HuH-7 (cell line): Measurements from ENCODE around the gene BPIFA1.
A peak's percentile ranks its signal among the peaks of the same experiment; 100 is the strongest.

Experiments
- DNase-seq: peaks from one replicate; pipeline ENCODE4 v3.0.0; 2011; ENCODE audit warnings: low spot score

The BPIFA1 gene

DNA sequence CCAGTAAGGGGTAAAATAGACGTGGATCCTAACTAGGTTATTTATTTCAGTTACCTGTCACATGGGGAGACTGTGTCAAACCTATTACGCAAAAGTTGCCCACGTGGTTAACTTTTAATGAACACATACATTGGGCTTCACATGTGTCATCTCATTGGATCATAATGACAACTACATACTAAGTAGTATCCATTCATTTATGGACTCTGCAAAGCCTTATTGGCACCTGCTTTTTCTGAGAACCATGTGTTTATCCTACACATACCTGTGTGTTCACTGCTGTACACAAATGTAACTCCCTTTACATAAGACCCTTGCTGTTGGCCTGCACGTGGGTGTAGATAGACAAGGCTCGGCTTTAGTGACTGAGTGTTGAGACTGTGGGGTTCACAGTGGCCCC, 5.1 kb downstream of the BPIFA1 start:
- DNase-seq: no peak

DNA sequence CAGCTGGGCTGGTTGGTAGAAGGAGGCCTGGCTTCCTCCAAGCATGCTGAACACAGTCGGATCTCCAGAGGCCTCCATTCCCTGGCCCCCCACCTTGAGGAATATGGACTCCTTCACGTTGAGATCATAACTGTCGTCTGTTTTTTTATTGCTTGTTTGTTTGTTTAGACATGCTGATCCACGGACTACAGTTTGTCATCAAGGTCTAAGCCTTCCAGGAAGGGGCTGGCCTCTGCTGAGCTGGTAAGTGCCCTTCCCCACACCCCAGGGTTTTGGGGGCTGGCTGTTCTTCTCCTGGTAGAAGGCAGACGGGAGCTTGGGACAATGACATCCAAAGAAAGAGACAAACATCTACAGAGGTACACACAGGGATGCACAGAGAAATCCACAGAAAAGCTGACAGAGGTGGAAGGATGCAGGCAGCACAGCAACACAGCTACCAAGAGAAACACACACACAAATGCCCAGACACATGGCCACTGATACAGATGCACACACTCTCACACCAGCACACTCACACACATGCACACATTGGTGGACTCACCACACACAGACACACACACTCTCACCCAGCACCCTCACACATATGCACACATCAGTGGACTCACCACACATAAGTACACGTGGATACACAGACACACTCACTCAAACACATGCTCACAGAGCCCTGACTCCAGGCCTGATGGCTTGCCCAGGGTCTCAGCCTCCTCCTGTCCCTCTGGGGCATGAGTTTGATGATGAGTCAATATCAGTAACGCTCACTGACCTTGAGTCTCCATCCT, 6.7 kb downstream of the BPIFA1 start:
- DNase-seq: no peak

GRCh38 chr20:33246077-33246476, 10.3 kb downstream of the BPIFA1 start:
- DNase-seq: no peak

DNA sequence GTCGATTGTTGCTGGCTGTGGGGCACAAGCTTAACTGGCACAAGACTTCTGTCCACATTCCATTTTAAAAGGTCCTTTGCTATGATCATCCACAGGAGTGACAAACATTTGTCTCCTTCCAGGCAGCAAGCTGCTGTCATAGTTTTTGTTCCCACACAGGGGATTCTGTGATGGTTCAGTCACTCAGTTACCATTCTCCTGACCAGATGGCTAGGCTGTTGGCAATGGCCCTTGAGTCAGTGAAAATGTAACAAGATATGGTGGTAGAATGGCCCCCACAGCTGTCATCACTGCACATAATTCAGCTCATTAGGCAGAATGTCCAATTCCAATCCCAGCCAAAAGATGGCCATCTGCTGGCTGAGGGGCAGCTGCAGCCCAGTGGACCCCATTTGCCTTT, 13.7 kb downstream of the BPIFA1 start:
- no peak for DNase-seq

- no peak for DNase-seq
Observed at GRCh38 chr20:33250666-33251065, 14.9 kb downstream of the BPIFA1 start.

DNA sequence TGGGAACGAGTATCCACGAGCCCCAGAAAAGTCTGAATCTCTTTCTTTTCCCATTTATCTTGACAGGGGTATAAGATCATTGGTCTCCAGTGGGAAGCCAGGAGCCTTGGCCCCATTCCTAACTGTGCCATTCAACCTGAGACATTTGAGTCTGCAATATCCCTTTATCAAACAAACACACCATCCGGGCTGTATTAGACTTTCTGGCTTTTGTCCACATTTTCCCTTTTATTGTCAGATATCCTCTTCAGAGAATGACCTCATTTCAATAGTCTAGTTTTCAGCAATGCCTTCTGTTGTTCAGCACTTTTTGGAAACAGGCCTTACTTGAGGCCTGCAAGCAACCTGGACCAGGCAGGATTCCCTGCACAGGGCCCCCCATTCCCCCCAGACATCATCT, 15.7 kb downstream of the BPIFA1 start:
- no peak for DNase-seq

GRCh38 chr20:33252460-33252859, 16.7 kb downstream of the BPIFA1 start:
- no peak for DNase-seq

DNA sequence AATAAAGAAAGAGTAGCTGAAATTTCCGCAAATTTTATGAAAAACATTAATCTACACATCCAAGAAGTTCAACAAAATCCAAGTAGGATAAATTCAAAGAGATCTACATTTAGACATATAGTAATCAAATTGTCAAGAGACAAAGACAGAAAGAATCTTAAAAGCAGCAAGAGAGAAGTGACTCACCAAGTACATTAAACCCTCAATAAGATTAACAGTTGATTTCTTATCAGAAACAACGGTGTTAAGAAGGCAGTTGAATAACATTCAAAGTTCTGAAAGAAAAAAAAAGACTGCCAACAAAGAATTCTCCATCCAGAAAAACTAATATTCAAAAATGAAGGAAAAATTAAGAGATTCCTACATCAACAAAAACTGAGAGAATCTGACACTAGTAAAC, 19.2 kb downstream of the BPIFA1 start:
- DNase-seq: no peak

- DNase-seq: no peak
Observed at GRCh38 chr20:33257237-33257636, 21.4 kb downstream of the BPIFA1 start.

- DNase-seq: no peak
Observed at GRCh38 chr20:33259371-33259770, 23.6 kb downstream of the BPIFA1 start.

- DNase-seq: no peak
Observed at GRCh38 chr20:33261465-33261864, 25.7 kb downstream of the BPIFA1 start.

- peak; percentile 74 for DNase-seq
Observed at GRCh38 chr20:33262658-33263065, 26.9 kb downstream of the BPIFA1 start.

DNA sequence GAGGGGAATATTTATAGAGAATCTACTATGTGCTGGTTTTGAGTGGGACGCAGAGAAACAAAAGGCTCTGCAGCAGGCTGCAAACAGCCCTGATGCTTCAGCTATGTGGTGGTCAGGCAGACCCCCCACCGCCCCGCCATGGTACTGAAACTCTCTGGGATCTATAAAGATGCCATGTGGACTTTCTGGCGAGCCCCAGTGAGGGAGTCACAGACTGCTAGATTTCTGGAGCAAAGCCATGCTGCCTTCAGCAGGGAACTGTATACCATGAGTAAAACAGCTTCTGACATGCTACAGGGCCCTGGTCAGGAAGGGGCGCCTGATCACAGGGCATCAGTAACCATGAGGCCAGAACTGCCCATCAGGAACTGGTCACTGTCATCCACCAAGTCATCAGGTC, 28.0 kb downstream of the BPIFA1 start:
- no peak for DNase-seq

- DNase-seq: no peak
Observed at GRCh38 chr20:33267701-33268100, 31.9 kb downstream of the BPIFA1 start.

DNA sequence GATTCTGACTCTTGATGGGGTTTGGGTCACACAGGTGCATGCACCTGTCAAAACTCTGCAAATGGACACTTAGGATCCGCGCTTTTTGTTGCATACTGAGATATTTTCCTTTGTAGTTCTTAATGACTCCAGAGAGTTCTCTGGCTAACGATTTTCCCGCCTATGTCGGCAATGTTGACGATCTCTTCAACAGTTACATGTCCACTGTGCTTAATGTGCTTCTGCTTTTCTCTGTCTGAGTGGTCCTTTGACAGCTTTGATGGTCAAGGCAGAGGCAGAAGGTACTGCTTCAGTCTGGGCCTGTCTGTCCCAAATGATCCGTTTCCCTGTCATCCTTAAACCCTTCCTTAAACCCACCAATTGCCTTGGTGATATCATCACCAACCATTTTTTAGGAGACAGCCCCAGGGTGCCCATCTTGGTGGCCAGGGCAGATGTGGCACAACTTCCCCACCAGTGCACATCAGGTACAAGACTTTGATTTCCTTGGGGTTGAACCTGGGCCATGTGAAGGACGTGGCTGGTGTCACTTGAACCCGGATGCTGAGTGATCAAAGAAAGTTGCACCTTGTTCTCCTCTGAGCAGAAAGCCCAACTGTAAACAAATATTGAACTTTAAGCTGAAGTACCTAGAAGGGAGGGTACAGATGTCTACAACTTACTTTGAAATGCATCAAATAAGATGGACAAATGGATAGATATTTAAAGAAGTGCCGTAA, 36.5 kb downstream of the BPIFA1 start:
- DNase-seq: no peak

DNA sequence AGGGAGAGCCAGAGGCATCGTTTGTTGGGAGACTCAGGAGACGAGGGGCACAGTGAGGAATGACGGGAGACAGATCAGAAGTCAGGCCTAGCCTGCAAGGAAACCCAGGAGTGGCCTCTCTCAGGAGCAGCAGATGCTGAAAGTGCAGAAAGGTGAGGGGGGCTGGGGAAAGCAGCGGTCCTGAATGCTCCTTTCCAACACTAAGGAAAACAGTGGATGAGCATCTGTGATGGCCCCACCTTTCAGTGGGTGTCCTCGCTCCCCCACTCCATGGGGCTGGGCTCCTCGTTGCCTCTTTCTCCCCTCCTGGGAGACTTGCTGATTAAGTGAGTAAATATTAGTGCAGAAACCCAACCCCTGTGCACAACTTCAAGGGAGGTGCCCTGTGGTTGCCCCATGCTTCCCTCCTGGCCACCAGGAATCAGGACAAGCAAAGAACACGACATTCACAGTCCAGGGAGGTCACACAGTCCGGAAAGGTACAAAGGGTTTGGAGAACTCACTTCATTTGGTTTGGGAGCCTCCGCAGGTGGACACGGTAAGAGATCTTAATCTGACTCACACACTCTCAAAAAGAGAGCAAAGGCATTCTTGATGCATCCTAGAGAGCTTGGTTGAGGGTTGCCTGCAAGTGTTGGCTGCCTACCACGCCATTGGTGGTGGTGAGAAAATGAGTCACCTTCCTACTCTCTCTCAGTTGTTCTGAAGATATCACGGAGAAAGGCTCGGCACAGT, 37.5 kb downstream of the BPIFA1 start:
- no peak for DNase-seq

GRCh38 chr20:33275215-33275614, 39.4 kb downstream of the BPIFA1 start:
- no peak for DNase-seq

GRCh38 chr20:33275871-33276270, 40.1 kb downstream of the BPIFA1 start:
- DNase-seq: no peak

GRCh38 chr20:33276303-33277113, 40.7 kb downstream of the BPIFA1 start:
- DNase-seq: no peak

DNA sequence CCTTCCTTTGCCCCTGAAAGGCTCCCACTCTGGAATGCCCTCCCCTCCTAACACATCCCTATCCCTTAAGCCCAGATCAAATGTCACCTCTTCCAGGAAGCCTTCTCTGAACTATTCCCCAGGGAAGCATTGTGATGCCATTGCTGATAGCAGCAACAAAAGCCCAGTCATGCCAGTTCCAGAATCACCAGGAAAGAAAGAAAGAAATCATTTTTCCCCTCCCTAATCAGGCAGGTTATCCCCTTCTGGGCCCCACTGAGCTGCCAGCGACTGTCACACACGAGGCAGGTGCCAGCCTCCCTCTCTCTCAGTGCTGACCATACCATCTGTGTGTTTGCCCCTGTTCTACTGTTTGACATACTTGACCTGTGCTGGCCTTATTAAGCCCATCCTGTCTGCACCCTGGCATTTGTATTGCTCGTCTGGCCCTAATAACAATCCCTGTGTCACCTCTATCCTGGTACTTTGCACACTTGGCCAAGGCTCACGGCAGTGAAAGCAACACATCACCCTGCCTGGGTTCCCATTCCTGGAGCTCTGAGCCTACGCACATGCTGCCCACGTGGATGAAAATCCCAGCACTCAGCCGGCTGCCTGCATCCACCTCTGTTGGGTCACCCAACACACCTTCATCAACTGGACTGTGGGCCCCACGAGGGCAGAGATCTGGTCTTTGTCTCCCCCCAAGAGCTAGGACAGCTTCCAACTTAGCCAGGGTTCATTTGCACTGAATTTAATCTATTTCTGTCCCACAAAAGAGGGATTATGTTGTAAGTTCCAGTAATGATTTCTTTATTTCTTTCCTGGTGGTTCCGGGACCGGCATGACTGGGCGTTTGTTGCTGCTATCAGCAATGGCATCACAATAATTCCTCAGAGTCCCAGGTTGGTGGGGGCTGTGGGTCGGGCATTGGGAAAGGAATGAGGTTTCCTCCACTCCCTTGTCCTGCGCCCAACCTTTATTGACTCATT, 42.0 kb downstream of the BPIFA1 start:
- no peak for DNase-seq

DNA sequence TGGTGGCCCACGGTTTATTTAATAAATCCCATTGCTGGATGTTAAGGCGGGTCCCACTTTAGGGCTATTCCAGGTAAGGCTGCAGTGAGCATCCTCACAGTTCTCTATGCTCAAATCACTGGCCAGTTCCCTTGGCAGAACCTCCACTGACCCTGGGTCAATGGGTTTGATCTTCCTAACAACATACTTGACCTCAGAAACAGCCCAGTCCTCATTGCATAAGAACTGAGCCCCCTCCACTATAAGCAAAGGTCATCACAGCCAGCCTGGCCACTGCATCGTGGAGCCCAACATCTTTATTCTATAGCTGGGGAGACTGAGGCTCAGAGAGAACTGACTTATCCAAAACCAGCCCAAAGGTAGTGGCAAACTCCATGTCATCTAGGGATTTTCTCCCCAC, 42.9 kb downstream of the BPIFA1 start:
- no peak for DNase-seq
